ENCODE data around the gene EVI5L.
A peak's percentile ranks its signal among the peaks of the same experiment; 100 is the strongest.

Gene EVI5L

DNA sequence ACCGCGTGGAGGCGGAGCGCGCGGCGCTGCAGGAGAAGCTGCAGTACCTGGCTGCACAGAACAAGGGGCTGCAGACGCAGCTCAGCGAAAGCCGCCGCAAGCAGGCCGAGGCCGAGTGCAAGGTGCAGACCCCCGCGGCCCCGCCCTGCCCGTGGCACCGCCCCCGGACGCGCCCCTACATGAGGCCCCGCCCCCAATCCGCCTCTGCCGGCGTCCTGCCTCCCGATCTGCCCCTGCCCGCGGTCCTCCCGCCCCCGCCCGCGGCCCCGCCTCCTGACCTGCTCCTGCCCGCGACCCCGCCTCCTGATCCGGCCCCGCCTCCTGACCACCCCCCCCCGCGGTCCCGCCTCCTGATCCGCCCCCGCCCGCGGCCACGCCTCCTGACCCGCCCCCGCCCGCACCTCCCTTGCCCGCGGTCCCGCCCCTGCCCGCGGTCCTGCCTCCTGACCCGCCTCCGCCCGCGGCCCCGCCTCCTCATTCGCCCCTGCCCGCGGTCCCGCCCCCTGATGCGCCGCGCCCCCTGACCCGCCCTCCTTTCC lies 32.5 kb downstream of the EVI5L start:
- peak; percentile 62 for DNase-seq

DNA sequence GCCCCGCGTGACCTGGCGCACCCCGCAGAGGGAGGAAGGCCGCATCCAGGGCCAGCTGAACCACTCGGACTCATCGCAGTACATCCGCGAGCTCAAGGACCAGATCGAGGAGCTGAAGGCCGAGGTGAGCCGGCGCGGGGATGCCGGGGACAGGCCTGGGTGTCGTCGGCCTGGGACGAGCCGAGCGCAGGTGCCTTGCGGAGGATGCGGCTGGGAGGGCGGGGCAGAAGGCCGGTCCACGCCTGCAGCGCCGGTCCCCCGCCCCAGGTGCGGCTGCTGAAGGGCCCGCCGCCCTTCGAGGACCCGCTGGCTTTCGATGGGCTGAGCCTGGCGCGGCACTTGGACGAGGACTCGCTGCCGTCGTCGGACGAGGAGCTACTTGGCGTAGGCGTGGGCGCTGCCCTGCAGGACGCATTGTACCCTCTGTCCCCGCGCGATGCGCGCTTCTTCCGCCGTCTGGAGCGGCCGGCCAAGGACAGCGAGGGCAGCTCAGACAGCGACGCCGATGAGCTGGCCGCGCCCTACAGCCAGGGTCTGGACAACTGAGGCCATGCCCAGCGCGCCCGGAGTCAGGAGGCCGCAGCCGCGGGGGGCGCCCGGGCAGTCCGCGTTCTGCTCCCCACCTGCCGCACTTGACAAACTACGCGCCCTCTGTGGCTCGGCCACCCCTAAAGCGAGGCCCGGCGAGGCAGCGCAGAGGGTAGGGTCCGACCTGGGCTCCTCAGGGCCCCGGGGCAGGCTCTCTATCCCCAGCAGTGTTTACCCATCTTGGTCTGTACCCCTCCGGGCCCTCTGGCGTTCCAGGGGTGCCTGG lies 33.3 kb downstream of the EVI5L start:
- DNase-seq = no peak

DNA sequence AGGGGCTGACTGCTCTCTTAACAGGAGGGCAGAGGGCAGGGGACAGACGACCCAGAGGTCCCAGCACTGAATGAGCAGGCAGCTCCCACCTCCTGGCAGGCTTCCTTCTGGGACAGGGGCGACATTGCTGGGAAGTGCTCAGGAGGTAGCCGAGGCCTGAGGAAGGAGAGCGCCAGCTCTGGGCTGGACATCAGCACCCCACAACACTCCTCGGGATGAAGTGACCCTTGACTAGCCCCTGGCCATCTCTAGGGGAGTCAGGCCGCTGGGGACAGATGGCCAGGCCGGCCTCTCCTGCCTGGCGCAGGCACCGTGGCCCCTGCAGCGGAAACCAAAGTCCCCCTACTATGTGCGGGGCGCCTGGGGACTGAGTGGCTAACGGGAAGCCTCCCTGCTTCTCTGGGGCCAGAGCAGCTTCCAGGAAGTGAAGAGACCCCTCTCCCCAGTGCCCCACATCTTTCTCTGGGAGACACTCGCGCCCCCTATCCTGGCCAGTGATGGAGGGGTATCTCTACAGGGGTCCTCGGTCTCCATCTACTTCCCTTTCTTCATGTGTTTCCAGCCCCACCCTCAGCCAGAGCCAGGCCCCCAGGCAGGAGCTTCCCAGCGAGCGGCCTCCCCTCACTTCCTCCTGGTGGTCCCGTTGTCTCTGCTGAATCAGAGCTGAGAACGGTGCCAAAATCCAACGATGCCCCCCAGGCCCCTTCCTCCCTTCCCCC lies 34.1 kb downstream of the EVI5L start:
- DNase-seq = no peak

DNA sequence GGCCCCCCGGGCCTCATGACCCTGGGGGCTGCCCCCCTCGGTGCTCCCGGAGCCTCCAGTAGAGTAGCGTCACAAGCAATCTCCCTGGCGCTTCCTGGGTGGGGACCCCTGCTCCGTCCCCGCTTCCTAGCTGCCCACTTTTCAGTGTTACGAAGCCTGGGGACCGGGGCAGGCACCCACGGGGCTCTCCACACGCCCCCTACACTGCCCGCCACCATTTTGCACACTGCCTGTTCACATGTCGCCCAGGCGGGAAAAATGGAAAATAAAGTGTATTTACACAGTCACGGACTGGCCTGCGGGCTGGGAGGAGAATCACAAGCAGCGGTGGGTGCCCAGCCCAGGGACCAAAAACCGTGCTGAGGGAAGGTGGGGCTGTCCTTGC lies 34.7 kb downstream of the EVI5L start:
- DNase-seq = no peak

DNA sequence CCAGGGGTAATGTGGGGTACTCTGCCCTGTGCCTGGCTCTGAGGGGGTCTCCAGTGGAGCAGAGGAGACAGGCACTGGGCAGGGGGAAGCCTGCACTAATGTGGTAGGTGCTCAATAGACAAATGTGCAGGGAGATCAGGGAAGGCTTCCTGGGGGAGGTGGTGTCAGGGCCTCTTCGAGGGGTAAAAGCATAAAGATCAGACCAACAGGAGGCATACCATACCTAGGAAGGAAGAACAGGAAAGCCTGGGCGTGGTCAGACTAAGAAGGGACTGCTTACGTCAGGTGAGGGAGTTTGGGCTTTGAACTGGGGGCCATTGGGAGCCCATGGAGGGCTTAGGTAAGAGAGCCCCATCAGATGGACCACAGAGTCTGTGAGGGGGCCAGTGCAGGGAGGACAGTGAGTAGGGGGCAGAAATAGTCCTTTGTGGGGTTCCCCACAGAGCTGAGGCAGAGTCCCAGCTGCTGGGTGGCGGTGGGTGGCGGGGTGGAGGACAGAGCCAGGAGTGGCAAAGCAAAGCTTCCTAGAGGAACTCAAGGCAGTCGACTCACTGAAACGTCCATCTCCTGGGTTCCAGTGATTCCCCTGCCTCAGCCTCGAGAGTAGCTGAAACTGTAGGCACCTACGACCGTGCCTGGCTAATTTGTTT lies 35.4 kb downstream of the EVI5L start:
- no peak for DNase-seq

DNA sequence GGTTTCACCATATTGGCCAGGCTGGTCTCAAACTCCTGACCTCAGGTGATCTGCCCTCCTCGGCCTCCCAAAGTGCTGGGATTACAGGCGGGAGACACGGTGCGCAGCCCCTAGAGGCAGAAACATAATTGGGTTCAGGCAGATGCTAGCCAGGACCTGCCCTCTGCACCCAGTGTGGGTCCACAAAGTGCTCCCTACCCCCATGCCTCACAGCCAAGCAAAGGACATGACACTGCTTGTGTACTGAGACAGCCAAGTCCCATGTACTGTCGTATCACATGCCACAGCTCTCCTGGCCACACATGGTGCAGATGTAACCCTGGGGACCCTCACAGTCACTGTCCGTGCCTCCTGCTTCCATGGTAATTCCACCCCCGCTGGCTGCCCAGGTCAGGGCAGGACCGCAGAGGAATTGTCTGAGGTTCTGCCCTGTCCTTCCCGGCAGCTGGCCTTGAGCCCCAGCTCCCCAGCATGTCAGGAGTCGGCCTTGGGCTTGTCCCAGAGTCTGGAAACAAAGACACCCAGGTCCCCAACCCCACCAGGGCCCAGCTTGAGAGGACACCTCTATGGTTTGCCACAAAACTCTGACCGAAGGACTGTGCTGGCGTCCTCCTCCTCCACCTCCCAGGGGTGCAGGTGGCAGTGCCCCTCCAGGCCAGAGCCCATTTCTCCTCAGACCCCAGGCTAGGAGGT lies 36.5 kb downstream of the EVI5L start:
- DNase-seq = no peak

DNA sequence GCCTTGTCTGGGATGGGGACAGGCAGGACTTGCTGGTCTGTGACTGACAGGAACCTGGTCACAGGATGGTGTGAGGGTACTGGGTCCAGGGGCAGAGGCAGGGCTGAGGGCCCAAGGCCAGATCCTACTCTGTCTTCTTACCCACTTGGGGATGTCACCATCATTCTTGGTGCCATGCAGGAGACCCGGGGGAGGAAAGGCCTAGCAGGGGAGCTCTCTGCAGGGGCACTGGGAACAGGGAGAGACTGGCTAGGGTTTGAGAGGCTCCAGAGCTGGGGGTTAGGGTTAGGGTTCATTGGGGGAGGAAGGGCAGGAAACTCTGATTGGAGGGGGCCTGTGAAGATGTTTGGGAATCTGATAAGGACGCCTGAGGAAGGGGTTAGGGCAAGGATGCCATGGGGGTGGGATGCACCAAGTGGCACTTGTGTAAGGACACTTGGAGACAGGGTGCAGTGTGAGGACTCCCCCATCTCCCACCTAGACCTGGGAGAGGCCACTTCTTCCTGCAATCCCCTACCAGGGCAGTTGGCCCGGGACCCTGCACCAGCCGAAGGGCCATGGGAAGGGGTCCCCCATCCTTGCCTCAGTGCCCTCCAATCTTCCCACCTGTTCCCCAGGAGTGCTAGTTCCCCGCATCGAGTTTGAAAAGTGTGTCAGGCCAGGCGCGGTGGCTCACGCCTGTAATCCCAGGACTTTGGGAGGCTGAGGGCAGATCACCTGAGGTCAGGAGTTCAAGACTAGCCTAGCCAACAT lies 37.2 kb downstream of the EVI5L start:
- DNase-seq = no peak

DNA sequence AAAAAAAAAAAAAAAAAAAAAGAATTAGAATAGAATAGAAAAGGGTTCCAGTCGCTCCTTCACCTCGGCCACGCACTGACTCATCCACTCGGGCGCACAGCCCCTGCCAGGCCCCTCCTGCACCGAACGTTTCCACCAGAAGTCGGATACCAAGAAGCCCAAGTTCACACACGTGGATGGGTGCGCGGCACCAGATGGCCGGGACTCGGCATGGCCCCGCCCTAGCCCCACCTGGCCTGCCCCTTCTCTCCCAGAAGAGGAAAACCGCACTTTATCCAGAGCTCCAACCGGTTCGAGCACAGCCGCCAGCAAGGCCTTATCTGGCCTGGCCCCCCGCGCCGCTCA lies 38.3 kb downstream of the EVI5L start:
- no peak for DNase-seq

DNA sequence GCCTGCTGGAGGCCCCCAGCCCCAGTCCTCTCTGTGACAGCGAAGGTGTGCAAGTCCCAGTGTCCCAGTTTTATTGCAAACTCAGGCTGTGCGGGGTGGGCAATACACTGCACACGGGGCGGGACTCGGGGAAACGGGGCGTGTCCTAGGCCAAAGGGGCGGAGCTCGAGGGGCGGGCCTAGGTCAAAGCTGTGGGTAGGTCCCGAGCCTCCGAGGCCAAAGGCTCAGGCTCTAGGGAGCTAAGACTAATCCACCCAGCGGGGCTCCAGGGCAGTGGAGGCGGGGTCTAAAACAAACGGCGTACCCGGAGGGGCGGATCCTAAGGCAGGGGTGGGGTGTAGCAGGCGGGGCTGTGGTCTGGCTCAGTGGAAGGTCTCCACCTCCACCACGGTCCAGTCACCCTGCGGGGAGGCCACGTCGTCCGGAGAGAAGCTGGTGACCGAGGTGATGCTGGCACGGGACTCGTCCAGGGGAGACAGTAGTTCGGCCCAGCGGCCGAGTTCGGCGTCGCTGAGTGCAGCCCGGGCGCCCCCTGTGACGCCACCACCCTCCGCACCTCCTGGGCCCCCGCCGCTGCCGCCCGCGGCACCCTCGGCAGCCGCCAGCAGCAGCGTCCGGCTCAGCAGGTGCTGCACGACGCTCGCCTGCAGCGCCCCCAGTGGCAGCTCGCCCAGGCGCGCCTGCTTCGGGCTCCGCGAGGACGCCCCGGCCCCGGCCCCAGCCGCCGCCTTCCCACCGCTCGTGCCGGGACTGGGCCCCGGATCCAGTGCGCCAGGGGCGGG lies 38.8 kb downstream of the EVI5L start:
- peak; percentile 73 for DNase-seq

DNA sequence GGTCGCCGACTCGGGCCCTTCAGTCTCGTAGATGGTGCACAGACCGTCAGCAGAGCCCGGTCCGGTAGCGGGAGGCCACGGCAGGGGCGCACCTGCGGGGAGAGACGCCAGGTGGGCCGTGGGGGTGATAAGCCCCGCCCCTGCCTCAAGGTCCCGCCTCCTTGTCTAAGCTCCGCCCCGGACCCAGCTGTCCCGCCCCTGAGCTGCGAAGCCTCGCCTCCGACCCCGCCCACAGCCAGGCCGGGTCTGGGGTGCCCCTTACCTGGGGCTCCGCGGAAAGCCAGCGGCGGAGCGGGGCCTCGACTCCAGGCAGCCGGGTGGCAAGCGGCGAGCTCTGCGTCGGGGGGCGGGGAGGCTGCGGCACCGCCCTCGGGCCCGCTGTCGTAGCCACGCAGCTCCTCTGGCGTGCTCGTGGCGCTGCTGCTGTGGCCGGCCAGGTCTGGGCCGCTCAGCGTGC lies 39.5 kb downstream of the EVI5L start:
- DNase-seq = peak; percentile 78

DNA sequence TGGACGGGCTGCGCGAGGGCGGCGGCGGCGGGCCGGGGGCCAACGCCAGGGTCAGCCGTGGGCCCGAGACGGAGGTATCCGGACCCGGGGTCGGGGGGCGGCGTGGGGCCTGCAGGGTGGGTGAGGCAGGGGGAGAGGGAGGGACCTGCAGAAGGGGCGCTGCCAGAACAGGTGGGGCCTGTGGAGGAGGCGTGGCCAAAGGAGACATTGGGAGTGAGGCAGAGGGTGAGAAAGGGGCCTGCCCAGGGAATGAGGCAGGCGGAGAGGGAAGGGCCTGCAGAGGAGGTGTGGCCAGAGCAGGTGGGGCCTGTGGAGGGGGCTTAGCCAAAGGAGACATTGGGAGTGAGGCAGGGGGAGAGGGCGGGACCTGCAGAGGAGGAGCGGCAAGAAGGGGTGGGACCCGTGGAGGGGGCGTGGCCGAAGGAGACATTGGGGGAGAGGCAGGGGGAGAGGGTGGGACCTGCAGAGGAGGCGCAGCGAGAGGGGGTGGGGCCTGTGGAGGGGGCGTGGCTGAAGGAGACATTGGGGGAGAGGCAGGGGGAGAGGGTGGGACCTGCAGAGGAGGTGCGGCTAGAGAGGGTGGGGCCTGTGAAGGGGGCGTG lies 40.0 kb downstream of the EVI5L start:
- DNase-seq = peak; percentile 36

DNA sequence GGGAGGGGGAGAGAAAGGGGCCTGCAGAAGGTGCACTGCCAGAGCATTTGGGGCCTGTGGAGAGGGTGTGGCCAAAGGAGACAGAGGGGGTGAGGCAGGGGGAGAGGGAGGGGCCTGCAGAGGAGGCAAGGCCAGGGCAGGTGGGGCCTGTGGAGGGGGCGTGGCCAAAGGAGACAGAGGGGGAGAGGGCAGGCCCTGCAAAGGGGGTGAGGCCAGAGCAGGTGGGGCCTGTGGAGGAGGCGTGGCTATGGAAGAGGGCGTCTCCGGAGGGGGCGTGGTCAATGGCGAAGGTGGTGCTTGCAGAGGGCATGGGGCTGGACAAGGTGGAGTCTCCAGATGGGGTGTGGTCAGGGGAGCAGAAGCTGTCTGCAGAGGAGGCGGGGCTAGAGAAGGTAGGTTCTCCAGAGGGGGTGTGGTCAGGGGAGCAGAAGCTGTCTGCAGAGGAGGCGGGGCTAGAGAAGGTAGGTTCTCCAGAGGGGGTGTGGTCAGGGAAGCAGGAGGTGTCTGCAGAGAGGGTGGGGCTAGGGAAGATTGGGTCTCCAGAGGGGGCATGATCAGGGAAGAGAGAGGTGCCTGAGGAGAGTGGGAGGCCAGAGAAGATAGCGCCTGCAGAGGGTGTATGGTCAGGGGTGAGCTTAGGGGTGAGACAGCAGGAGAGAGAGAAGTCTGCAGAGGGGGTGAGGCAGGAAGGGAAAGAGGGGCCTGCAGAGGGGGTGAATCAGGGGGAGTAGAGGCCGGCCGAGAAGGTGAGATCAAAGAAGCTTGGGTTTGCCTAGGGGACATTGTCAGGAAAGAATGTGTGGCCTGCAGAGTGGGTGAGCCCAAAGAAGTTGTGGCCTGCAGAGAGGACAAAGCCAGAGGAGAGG lies 40.8 kb downstream of the EVI5L start:
- DNase-seq = no peak

DNA sequence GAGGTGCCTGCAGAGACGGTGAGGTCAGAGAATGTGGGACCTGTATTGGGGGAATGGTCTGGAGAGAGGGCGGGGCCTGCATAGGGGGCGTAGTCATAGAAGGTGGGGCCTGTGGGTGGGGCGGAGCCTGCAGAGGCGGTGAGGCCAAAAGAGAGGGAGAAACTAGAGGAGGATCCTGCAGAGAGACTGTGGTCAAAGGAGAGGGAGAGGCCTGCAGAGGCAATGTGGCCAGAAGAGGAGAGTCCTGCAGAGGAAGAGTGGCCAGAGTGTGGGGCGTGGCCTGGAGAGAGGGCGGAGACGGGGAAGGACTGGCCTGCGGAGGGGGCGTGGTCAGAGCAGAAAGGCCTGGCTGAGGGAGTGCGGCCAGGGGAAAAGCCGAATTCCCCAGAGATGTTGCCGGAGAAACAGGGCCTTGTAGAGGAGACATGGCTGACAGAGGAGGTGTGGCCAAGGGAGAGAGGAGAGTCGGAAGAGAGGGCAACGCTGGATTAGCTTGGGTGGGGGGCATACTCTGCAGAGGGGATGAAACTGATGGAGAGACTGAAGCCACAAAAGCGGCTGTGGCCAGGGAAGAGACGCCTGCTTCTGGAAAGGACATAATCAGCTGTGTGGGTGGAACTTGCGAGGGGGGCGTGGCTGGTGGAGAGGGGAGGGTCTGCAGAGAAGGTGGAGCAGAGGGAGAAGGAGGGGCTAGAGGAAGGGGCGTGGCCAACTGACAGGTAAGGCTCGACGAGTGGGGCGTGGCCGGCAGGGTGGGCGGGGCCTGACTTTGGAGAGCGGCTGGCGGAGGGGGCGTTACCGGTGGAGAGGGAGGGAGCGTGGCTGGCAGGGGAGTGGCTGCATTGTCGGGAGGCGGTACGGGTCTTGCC lies 41.7 kb downstream of the EVI5L start:
- peak; percentile 65 for DNase-seq

DNA sequence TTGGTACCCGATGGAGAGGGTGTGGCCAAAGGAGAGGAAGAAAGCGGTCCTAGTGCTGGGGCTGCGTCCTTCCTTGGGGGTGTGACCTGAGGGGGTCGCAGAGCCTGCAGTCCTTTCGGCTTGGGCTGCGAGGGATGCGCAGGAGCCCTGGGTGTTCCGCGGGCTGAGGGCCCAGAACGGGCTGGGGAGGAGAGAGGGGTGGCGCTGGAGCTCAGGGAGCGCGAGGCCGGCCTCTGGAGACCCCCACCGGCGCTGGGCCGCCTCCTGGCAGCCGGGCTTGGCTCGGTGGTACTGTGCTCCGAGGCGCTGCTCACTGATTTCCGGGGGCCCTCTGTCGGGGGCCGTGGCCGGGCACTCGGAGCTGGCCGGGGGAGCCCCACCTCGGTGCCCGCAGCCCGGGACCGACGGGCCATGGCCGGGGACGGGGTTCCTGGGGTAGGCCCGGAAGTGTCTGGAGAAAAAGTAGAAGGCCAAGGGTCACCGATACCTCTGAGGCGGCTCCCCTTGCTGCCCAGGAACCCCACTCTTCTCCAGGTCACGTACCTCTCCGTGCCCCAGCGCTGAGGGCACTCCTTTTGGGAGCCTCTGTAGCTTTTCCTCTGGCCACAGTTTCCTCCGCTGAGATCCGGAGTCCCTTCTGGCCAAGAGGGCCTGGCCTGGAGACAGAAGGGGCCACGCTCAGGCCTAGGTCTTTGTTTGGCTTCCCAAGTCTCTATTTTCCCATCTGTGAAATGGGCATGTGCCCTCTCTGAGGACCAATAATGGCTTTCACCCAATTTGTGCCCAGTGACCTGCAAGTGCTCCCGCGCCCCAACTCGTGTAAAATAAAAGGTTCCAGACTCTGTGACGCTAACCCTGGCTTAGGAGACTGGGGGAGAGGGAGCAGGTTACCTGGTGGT lies 42.5 kb downstream of the EVI5L start:
- DNase-seq = no peak

DNA sequence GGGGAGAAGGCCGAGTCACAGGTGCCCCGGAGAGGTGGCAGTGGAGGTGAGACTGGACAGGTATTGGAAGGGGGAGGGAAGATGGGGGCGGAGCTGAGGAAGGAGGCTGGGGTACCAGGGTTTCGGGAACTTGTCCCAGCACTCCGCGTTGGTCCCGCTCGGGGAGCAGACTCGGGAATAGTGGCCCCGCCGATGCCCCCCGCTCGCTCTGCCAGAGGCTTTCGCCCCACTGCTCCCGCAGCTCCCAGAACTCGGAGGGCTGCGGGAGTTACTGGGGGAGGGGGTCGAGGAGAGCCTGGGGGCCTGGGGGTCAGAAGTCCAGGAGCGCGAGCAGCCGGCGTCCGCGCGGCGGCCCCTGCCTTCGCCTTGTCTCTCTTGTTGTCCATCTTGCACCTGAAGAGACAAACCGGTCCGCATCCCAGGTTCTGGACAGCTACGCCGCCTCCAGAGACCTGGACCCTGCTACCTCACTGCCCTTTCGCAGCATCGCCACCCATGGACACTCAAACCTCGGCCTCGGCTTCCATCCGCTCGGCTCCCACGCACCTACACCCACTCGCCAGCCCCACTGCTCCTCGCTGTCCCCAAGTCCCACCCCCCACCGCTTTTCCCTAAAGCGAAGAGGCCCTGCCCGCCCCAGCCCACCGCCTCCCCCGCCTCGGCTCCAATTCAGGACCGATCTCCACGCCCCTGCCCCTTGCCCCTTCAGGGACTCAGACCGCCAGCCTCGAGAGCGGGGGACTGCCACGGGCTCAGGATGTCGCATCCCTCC lies 43.5 kb downstream of the EVI5L start:
- DNase-seq = no peak

DNA sequence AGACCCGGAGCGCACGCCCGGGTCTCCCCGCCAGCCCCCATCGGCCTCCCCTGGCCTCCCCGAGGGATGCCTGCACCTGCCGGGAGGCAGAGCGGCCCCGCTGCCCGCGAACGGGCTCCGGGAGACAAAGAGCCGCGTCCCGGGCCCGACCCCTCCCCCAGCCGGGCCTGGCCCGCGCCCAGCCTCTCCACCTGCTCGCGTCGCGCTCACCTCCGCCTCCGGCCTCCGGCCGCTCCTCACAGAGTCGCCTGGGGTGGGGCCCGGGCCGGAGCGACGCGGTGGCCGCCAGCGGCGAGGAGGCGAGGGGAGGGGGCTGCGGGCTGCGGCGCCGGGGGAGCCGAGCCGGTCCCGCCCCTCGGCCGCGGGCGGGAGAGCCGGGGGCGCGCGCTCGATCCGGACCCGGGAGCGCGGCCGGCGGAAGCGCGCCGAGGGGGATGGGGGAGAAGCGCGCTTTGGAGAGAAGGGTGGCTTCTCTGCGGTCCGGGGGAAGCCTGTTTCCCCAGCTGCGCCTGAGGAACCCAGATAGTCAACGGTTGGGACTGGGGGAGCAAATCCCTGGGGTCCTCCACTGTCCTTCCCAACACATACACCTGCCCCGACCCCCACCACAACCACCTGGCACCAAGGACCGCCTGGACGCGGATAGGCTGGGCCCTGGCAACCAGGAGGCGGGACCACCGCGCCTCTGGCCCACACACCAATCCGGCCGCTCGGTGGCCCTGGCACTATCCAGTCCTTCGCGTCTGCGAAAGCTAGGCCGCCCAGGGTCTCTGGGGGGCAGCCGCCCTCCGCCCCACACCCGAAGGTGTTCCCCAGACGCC lies 44.3 kb downstream of the EVI5L start, which contains the start of gene PRR36:
Gene PRR36 (minus strand): TSS at position 315 of the 821 bp plus-strand sequence. CDS start 701 bp downstream, outside the sequence.
- DNase-seq = no peak

All from activated CD4-positive, alpha-beta T cell treated with anti-CD3 and anti-CD28 coated beads for 1 hour (primary cell).